HG03060 (cell line): Measurements from ENCODE around the gene OCA2.
"Not testable (repeated sequence)": the region's sequence is repeated elsewhere in the genome, so short reads cannot be mapped to it uniquely, and the experiment has no call there.

Source experiments
- ATAC-seq: cut with Tn5 transposase; IDR thresholded peaks from one replicate; pipeline ENCODE4 v1.9.1; 2021; ENCODE audit warnings: low read depth, moderate number of reproducible peaks; ENCODE audit not compliant: unreplicated experiment

Gene OCA2

DNA sequence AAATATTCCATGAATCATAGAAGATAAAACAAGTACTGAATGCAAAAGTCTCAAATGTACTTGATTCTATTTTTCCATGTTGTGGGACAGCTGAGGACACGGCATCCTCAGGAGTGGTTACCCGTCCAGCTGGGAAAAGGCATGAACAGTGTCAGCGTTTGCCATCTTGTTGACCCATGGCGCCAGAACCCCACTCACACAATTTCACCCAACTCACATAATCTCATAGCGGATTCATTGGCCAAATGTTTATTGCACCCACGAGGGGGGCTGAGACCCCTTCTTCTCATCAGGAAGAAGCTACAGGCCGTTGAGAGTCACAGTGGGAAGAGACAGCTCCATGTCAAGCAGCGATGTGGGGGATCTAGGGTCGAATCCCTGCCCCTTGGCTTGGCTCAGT, 72.9 kb downstream of the OCA2 start:
- no peak for ATAC-seq

GRCh38 chr15:28025413-28025812, 73.7 kb downstream of the OCA2 start:
- ATAC-seq: no peak

DNA sequence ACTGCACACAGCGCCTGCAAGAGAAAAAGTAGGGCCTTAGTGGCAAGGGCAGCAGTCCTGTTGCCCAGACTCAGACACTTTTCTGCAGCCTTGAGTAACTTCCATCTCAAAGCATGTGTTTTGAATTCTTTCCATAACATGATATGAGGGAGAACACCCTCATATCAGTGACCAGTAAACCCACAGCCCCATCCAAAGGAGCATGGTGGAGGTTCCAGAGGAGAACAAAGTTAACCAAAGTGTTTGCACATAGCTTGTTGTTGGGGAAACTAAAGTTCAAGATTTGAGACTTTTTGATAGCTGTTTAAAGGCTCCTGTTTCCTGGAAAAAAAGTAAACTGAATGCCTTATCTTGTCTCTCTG, 74.2 kb downstream of the OCA2 start:
- ATAC-seq: no peak

- no peak for ATAC-seq
Observed at GRCh38 chr15:28023933-28024888, 74.9 kb downstream of the OCA2 start.

DNA sequence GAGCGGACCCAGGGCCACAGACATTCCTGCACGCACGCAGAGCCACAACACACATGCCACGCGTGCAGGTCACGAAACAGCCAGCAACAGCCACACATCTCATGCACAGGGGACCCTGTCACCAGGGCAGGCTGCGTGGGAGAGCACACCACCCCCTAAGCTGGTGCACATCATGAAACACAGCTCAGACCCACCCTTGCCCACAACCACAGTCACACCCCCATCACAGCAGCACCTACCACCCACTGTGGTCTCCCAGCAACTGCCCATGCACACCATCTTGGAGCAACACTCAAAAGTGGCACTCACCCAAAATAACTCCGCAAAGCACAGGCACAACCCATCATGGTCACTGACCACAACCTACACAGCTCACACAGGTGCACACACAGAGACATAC, 75.7 kb downstream of the OCA2 start:
- no peak for ATAC-seq

DNA sequence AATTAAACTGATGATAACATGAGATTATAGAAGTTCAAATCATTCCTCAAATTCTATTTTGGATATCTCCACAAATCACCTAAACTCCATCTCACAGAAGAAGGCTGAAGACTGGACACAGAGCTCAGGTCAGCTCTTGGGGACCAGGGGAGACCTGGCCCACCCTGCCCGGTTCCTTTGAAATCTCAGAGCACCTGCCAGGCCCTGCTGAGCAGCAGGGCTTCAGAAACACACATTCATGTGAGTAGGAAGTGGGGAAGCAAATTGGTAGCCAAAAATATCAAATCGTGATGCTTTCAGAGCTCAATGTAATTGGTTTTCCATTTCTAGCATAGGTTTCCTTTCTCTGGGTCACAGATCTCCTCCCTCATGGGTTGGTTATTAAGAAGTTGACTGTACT, 76.2 kb downstream of the OCA2 start:
- no peak for ATAC-seq

- no peak for ATAC-seq
Observed at GRCh38 chr15:28022181-28022580, 76.9 kb downstream of the OCA2 start.

DNA sequence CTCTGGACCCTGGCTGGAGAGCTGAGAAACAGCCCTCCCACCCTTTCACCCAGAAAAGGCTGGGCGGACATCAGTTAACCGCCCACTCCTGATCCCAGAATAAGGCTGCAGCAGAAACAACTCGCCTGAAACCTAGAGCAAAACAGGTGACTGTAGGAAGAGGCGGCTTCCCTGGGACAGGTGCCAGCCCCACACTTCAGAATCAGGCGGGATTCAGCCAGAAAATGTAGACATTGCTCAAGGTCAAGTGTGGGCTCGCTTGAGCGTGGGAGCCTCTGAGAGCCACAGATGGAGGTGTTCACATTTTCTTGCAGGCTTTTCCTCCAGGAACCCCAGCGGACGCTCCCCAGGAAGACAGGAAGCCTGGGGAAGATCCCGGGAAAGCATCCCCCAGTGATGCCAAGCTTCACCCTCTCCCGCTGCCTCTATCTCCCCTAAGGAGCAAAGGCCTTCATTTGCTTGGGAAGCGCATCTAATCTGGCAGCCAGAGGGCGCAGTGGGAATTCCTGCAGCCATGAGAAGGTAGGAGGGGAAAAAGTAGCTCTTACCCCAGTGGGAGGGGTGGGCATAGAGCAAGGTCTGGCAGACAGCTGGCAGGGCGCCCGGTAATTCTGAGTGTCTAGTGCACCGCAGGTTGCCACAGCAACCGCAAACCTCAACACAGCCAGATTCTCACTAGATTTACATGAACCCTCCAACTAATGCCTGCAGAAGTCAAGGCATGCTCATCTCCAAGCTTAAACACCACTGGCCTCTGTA, 77.7 kb downstream of the OCA2 start:
- ATAC-seq: no peak

GRCh38 chr15:28020644-28021043, 78.5 kb downstream of the OCA2 start:
- no peak for ATAC-seq

DNA sequence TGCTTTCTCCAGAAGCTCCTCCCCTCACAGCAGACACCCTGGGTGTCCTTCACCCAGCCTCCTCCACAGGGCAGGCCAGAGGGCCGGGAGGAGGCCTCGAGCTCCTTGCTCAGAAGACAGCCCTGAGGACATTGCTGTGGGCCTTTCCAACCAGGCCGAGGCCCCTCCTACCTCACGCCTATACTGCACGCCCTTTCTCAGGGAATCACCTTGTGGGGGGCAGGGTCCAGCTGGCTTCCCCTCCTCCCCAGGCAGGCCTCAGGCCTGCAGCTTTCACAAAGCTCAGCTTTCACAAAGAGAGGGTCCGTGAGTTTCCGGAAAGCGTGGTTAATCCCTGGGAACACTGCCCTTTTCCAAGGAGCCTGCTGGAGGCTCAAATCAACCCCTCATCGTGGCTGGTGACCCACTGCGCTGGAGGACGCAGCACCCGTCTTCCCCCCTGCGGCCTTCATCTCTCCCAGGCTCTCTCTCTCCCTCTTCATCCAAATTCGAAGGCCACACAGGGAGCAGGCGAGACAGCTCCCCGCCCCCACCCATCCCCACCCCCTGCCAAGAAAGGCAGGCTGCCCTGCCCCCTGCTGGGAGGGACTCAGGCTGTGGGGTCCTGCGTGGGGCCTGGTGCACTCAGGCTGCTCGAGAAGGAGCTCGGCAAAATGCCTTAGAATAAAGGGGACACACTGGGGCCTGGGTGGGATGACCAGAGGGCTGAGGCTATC, 79.4 kb downstream of the OCA2 start:
- no peak for ATAC-seq

- no peak for ATAC-seq
Observed at GRCh38 chr15:28018291-28019044, 80.6 kb downstream of the OCA2 start.

DNA sequence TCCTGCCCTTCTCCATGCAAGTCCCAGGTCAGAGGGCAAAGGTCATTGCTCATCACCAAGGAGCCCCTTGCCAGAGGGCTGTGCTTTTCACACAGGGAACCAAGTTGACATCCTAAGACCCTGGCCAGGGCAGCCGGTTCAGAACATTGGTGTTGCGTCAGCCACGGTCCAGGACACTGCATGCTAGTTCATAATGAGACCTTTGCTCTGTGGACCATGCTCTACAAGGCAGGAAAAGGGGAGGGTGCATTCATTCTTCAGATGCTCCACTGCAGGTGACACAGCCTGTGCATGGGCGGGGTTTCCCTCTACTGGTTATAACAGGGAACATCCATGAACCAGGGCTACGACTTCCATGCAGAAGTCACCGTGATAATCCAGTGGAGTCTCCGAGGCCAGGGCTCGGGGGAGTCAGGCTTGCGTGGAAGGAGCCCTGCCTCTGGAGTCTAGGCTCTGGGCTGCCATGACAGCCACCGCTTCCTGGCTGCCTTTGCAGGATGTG, 81.6 kb downstream of the OCA2 start:
- no peak for ATAC-seq

DNA sequence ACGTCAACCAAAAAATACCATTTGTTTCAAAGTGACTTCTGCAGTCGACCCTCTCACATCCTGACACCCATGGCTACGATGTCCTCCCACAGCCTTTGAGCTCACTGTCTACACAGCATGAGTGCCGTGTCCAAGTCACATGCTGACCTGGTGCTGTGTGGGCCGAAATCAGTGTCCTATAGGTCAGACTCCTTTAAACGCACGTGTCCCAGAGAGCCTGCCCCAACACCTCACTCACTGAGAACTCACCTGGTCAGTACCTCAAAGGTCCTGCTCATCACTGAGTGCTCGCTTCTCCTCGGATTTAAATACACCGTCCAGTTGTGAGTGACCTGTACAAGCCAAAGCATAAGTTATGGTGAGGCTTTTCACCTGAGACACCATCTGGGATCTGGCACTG, 83.3 kb downstream of the OCA2 start:
- ATAC-seq: no peak

DNA sequence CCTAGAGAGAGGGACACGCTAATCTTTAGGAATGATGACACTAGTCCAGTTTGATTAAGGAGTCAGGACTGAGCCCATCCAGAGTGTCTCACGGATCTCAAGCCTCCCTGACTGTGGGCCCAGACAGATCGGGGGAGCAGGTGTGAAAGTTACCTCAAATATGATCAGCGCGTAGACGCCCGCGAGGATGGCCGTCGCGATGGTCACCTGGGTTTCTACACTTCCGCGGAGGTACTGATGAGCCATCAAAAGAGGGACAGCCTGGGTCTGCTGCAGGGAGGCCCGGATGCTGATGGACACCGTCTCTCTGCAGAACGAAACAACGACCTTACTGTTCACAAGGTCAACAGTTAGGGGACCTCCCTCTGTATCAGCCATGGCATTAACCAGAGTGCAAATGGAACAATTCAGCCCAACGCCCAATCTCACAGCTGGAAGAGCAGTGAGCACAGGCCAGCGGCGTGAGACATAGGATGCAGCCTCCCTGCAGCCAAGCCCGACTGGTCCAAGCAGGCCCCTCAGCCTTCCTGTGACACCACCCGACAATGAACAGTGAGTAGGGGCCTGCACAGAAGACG, 84.4 kb downstream of the OCA2 start:
- no peak for ATAC-seq

DNA sequence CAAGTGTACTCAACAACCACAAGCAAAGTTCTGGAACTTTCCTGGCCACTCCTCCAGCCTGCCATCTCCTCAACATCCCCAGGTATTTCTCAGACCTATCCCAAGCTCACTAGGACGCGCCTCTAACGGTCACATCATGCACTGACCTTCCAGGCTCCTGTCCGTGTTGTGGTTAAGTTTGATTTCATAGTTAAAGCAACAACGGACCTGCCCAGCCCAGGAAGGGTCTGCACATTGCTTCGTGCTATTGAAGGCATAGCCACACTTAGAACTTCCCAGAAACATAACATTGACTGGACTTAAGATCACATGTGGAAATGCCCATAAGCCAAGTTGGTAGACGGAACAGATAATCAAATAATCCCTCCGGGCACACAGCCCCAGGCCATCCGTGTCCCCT, 85.1 kb downstream of the OCA2 start:
- no peak for ATAC-seq

GRCh38 chr15:28013480-28013879, 85.6 kb downstream of the OCA2 start:
- ATAC-seq: no peak

DNA sequence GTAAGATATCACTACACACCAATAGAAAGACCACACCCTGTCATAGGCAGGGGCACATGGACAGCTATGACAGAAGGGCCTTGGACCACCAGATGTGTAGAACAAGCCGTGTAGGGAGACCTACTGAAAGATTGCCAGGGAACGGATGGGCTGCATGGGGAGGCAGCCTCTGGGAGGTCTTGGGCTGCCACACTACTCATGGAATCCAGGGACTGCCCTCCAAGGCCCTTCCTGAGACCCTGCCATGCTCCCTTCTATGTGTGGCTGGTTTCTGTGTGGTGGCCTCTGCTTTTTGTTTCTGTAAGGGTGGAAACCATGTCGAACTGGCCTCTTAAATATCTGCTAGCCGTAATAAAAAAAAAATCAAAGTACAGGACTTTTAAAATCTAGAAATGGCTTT, 86.9 kb downstream of the OCA2 start:
- no peak for ATAC-seq

GRCh38 chr15:28008175-28008574, 90.9 kb downstream of the OCA2 start:
- ATAC-seq: not testable (repeated sequence)

GRCh38 chr15:28006116-28006905, 92.8 kb downstream of the OCA2 start:
- no peak for ATAC-seq
